ENCODE results near the gene NFATC2IP. TPM values are rescaled to one million over a fixed set of nuclear protein-coding genes. Genes with fewer than 3 reads are reported as not detected.

Gene NFATC2IP
- total and polyA plus RNA-seq, 2 of the 13 experiments (the other 11 are each of a cell fraction or from before 2014, with no cell fraction given): 32.1 to 48.5 TPM

DNA sequence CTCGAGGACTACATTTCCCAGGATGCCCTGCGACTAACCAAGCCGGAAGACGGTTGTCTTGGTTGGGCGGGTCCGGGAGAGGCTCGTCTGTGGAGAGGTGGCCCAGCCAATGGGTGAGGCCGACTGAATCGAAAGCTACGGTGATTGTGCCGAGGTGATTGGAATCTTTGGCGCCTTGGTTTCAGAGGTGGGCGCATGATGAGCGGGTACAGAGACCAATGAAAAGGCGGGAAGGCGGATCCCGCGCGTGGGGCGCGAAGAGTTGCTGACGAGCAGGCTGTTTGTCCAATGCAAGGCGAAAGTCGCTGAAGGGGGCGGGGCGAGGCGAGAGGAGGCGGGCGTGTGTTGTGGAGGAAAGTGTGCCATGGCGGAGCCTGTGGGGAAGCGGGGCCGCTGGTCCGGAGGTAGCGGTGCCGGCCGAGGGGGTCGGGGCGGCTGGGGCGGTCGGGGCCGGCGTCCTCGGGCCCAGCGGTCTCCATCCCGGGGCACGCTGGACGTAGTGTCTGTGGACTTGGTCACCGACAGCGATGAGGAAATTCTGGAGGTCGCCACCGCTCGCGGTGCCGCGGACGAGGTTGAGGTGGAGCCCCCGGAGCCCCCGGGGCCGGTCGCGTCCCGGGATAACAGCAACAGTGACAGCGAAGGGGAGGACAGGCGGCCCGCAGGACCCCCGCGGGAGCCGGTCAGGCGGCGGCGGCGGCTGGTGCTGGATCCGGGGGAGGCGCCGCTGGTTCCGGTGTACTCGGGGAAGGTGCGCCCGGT, at the start of gene NFATC2IP (continued):
- TF ChIP-seq ELK4 (CRISPR knock-in tag; IDR thresholded peaks at IDR 0.05; ENCODE audit: borderline replicate concordance): no peak
- TF ChIP-seq HNF4A (CRISPR knock-in tag; IDR thresholded peaks at IDR 0.05): no peak
- peak; percentile 85; the same call in 1 of the 2 replicates for TF ChIP-seq ZNF230 (CRISPR knock-in tag; IDR thresholded peaks at IDR 0.05)
- no peak for TF ChIP-seq GATA4 (IDR thresholded peaks at IDR 0.05; ENCODE audit: borderline replicate concordance, low read depth)
- no peak for TF ChIP-seq ZNF30 (CRISPR knock-in tag; IDR thresholded peaks at IDR 0.05)
- TF ChIP-seq TIGD3 (CRISPR knock-in tag; IDR thresholded peaks at IDR 0.05; ENCODE audit: borderline replicate concordance): no peak
- TF ChIP-seq PRPF4 (IDR thresholded peaks at IDR 0.05; ENCODE audit: low read depth, low read length, poor library complexity, severe bottlenecking): no peak
- peak; percentile 89; the same call in 1 of the 2 replicates for TF ChIP-seq ZNF749 (CRISPR knock-in tag; IDR thresholded peaks at IDR 0.05; ENCODE audit: borderline replicate concordance)
- TF ChIP-seq PHF21A (CRISPR knock-in tag; IDR thresholded peaks at IDR 0.05): peak; percentile 32; the same call in 1 of the 2 replicates
- no peak; the same call in 1 of the 2 replicates for TF ChIP-seq NR2F2 (IDR thresholded peaks at IDR 0.05; ENCODE audit: borderline replicate concordance, low read depth)
- no peak for TF ChIP-seq KDM2A (CRISPR knock-in tag; IDR thresholded peaks at IDR 0.05; ENCODE audit: borderline replicate concordance, low read depth)
- TF ChIP-seq ZNF782 (CRISPR knock-in tag; IDR thresholded peaks at IDR 0.05; ENCODE audit: borderline replicate concordance): peak; percentile 86; the same call in 1 of the 2 replicates
- TF ChIP-seq DMAP1 (CRISPR knock-in tag; IDR thresholded peaks at IDR 0.05): 0 out of 2 replicates have a peak, but pooled peaks have one; percentile 22
- TF ChIP-seq, protein P1, sequence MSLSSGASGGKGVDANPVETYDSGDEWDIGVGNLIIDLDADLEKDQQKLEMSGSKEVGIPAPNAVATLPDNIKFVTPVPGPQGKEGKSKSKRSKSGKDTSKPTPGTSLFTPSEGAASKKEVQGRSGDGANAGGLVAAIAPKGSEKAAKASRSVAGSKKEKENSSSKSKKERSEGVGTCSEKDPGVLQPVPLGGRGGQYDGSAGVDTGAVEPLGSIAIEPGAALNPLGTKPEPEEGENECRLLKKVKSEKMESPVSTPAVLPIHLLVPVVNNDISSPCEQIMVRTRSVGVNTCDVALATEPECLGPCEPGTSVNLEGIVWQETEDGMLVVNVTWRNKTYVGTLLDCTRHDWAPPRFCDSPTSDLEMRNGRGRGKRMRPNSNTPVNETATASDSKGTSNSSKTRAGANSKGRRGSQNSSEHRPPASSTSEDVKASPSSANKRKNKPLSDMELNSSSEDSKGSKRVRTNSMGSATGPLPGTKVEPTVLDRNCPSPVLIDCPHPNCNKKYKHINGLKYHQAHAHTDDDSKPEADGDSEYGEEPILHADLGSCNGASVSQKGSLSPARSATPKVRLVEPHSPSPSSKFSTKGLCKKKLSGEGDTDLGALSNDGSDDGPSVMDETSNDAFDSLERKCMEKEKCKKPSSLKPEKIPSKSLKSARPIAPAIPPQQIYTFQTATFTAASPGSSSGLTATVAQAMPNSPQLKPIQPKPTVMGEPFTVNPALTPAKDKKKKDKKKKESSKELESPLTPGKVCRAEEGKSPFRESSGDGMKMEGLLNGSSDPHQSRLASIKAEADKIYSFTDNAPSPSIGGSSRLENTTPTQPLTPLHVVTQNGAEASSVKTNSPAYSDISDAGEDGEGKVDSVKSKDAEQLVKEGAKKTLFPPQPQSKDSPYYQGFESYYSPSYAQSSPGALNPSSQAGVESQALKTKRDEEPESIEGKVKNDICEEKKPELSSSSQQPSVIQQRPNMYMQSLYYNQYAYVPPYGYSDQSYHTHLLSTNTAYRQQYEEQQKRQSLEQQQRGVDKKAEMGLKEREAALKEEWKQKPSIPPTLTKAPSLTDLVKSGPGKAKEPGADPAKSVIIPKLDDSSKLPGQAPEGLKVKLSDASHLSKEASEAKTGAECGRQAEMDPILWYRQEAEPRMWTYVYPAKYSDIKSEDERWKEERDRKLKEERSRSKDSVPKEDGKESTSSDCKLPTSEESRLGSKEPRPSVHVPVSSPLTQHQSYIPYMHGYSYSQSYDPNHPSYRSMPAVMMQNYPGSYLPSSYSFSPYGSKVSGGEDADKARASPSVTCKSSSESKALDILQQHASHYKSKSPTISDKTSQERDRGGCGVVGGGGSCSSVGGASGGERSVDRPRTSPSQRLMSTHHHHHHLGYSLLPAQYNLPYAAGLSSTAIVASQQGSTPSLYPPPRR (CRISPR knock-in tag; IDR thresholded peaks at IDR 0.05; ENCODE audit: borderline replicate concordance): peak; percentile 68; the same call in 1 of the 2 replicates
- TF ChIP-seq TEAD3 (CRISPR knock-in tag; optimal IDR thresholded peaks at IDR 0.05; ENCODE audit: borderline replicate concordance): peak; percentile 93
- TF ChIP-seq ZNF580 (CRISPR knock-in tag; IDR thresholded peaks at IDR 0.05; ENCODE audit: borderline replicate concordance, low read depth): peak; percentile 36; the same call in 1 of the 2 replicates
- peak; percentile 20 for TF ChIP-seq RFXANK (CRISPR knock-in tag; IDR thresholded peaks at IDR 0.05)
- TF ChIP-seq NR2F6 (IDR thresholded peaks at IDR 0.05): no peak
- no peak; the same call in 1 of the 2 replicates for TF ChIP-seq NR2F6 (CRISPR knock-in tag; IDR thresholded peaks at IDR 0.05)
- TF ChIP-seq GABPB1 (CRISPR knock-in tag; IDR thresholded peaks at IDR 0.05): peak; percentile 95

All from HepG2 (cell line).